ENCODE measurements around the gene AP1S3. TPM values are rescaled to one million over a fixed set of nuclear protein-coding genes. Genes with fewer than 3 reads are reported as not detected.

The AP1S3 gene
- total RNA-seq, 1 experiment from 2014 or later: 3.3 TPM

GRCh38 chr2:223863491-223863890 is 26.1 kb upstream of the AP1S3 start:
- H3K4me3 ChIP-seq (ENCODE audit: insufficient read depth, low read depth, low read length): no peak overlapping the region
- no peaks in the 10 kb centered on the region for H3K36me3 ChIP-seq (replicated peaks; ENCODE audit: control insufficient read depth, insufficient read depth, low read length)
- DNase-seq: no peak
- H3K27me3 ChIP-seq (ENCODE audit: control insufficient read depth, insufficient read depth, low read length): no peaks in the 10 kb centered on the region

DNA sequence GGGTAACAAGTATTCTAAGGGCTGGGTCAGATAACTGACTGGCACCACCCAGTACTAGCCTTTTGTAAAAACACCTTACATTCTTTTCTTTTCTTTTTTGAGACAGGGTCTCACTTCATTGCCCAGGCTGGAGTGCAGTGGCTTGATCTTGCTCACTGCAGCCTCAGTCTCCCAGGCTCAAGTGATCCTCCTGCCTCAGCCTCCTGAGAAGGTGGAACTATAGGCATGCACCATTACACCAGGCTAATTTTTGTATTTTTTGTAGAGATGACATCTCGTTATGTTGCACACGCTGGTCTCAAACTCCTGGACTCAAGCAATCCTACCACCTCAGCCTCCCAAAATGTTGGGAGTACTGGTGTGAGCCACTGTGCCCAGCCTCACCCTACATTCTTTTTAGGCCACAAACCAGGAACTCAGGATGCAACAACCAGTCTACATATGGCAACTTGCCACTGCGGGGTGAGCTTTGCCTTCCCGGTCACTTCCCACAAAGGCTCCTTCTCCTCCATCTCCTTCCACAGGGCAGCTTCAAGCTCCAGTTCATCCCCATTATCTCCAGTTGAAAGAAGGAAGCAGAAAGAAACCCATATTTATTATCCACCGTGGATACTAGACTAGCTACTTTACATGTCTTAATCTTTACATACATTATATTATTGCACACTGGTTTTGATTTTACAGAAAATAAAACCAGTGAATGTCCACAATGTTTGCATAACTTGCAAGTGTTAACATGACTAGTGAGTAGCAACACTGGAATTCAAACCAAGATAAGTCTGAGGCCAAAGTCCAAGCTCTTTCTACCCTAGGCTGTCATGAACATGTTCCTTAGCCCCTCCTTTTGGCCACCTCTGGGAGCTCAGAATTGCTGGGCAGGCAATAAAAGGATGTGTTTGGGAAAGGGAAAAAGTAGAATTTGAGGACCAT is 23.7 kb upstream of the AP1S3 start:
- no peaks in the 10 kb centered on the region for H3K36me3 ChIP-seq (replicated peaks; ENCODE audit: control insufficient read depth, insufficient read depth, low read length)
- no peak overlapping the region for H3K4me3 ChIP-seq (ENCODE audit: insufficient read depth, low read depth, low read length)
- DNase-seq: no peak
- no peaks in the 10 kb centered on the region for H3K27me3 ChIP-seq (ENCODE audit: control insufficient read depth, insufficient read depth, low read length)

DNA sequence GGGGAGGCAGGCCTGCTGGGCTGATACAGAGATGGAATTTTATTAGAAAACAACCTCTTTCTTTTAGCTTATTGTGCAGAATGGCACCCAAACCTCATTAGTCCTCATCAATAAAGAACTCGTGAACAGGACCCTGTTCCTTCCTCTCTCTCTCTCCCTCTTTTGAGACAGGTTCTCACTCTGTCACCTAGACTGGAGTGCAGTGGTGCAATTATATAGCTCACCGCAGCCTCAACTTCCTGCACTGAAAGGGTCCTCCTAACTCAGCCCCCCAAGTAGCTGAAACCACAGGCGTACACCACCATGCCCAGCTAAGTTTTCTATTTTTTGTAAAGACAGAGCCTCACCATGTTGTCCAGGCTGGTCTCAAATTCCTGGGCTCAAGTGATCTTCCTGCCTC is 21.7 kb upstream of the AP1S3 start:
- DNase-seq: no peak

DNA sequence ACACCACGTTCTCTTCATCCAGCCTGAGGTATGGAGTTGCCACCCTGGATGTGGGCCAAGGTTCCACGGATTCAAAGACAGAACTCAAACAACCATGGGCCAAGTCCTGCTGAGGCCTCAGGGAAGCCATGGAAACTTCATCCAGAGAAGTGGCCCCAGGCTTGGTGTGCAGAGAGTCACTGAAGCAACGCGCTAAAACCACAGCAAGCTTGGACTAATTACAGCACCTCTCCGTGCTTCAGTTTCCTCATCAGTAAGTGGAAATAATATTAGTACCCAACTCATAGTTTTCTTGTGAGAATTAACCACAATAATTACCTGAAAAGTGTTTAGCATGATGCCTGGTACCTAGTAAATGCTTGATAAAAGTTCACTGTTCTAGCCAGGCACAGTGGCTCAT is 19.2 kb upstream of the AP1S3 start:
- DNase-seq: no peak
- Histone ChIP-seq H3K4me3 (ENCODE audit: insufficient read depth, low read depth, low read length) (no peak overlapping the region), H3K36me3 (replicated peaks; ENCODE audit: control insufficient read depth, insufficient read depth, low read length) (no peaks in the 10 kb centered on the region)

More for the DNA sequence above, 21.7 kb upstream of the AP1S3 start:
- Histone ChIP-seq H3K36me3 (replicated peaks; ENCODE audit: control insufficient read depth, insufficient read depth, low read length) (no peaks in the 10 kb centered on the region), H3K4me3 (ENCODE audit: insufficient read depth, low read depth, low read length) (no peak overlapping the region), H3K27me3 (ENCODE audit: control insufficient read depth, insufficient read depth, low read length) (no peaks in the 10 kb centered on the region)

DNA sequence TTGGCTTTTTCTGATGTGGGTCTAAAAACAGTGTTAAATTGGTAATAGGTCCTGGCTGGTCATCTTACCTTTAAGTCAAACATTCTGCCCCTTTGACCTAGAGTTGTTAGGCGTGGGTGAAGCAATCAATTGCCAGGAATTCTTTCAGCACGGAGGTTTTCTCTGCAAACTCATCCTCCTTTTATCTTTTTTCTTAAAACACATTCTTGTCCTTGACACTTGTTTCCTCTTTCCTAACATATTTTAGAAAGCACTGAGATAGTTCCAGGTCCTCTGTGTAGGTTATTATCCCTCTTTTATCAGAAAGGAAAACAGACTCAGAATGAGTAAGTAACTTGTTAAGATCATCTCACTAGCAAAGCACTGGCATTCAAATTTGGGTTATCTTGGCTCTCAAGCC is 18.6 kb upstream of the AP1S3 start:
- no peak overlapping the region for H3K4me3 ChIP-seq (ENCODE audit: insufficient read depth, low read depth, low read length)
- no peak for DNase-seq
- no peaks in the 10 kb centered on the region for H3K36me3 ChIP-seq (replicated peaks; ENCODE audit: control insufficient read depth, insufficient read depth, low read length)
- H3K27me3 ChIP-seq (ENCODE audit: control insufficient read depth, insufficient read depth, low read length): no peaks in the 10 kb centered on the region

More for the DNA sequence above, 19.2 kb upstream of the AP1S3 start:
- no peaks in the 10 kb centered on the region for H3K27me3 ChIP-seq (ENCODE audit: control insufficient read depth, insufficient read depth, low read length)

DNA sequence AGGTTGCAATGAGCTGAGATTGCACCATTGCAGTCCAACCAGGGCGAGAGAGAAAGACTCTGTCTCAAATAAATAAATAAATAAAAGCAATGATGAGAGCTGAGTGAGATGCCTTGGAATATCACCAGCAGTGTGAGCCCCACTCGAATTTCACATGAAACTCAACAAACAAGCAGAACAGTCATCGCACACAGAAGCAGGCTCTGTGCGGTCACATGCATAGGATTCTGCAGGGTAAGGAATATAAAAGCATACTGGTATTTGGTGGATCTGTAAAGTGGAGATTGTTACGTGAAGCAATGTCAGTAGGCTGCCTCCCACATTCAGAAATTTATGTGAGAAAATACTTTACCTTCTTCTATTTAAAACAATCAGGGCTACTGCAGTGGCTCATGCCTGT is 18.0 kb upstream of the AP1S3 start:
- Histone ChIP-seq H3K27me3 (ENCODE audit: control insufficient read depth, insufficient read depth, low read length) (no peaks in the 10 kb centered on the region), H3K36me3 (replicated peaks; ENCODE audit: control insufficient read depth, insufficient read depth, low read length) (no peaks in the 10 kb centered on the region), H3K4me3 (ENCODE audit: insufficient read depth, low read depth, low read length) (no peak overlapping the region)
- DNase-seq: no peak

- DNase-seq: no peak
- Histone ChIP-seq H3K27me3 (ENCODE audit: control insufficient read depth, insufficient read depth, low read length) (no peaks in the 10 kb centered on the region), H3K36me3 (replicated peaks; ENCODE audit: control insufficient read depth, insufficient read depth, low read length) (no peaks in the 10 kb centered on the region), H3K4me3 (ENCODE audit: insufficient read depth, low read depth, low read length) (no peak overlapping the region)
Measured at GRCh38 chr2:223854741-223855140, 17.4 kb upstream of the AP1S3 start.

GRCh38 chr2:223853425-223853837 is 16.0 kb upstream of the AP1S3 start:
- DNase-seq: no peak
- no peaks in the 10 kb centered on the region for H3K36me3 ChIP-seq (replicated peaks; ENCODE audit: control insufficient read depth, insufficient read depth, low read length)
- no peak overlapping the region for H3K4me3 ChIP-seq (ENCODE audit: insufficient read depth, low read depth, low read length)
- no peaks in the 10 kb centered on the region for H3K27me3 ChIP-seq (ENCODE audit: control insufficient read depth, insufficient read depth, low read length)

DNA sequence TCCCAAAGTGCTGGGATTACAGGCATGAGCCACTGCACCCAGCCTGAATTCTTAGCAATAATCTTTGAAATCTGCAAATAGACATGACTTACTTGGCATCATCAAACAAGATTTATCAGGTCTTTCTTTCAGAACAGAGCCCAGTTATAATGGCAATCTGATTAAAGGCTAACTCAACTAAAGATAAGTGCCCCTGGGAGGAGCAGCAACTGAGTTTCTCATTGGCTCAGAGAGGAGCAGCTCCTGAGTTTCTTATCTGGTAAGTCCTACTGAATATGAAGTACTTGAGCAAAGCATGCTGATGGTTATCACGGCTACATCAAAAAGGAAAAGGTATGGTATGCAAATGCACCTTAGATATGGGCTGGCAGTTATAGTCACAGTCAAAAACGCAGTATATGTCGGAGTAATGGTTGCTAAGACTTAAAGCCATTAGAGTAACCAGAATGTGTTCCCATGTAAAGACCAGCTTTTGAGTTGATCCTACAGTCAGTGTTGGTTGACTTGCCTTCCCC is 15.0 kb upstream of the AP1S3 start:
- Histone ChIP-seq H3K36me3 (replicated peaks; ENCODE audit: control insufficient read depth, insufficient read depth, low read length) (no peaks in the 10 kb centered on the region), H3K4me3 (ENCODE audit: insufficient read depth, low read depth, low read length) (no peak overlapping the region), H3K27me3 (ENCODE audit: control insufficient read depth, insufficient read depth, low read length) (no peaks in the 10 kb centered on the region)
- DNase-seq: no peak

DNA sequence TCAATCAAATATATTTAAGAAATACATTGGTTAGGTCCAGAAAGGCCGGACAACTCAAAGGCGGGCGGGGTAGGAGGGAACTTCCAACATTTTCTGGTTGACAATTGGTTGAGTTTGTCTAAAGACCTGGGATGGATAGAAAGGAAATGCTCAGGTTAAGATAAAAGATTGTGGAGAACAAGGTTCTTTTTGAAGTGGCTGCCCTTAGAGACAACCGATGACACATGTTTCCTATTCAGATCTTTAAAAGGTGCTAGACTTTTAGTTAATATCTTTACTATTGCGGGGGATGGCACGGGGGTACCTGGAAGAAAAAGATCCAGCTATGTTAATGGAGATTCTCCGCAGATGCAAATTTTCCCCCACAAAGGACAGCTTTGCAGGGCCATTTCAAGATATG is 10.0 kb upstream of the AP1S3 start:
- no peaks in the 10 kb centered on the region for H3K27me3 ChIP-seq (ENCODE audit: control insufficient read depth, insufficient read depth, low read length)
- no peaks in the 10 kb centered on the region; the same call in 1 of the 2 replicates for H3K36me3 ChIP-seq (replicated peaks; ENCODE audit: control insufficient read depth, insufficient read depth, low read length)
- no peak for DNase-seq
- no peak overlapping the region for H3K4me3 ChIP-seq (ENCODE audit: insufficient read depth, low read depth, low read length)

DNA sequence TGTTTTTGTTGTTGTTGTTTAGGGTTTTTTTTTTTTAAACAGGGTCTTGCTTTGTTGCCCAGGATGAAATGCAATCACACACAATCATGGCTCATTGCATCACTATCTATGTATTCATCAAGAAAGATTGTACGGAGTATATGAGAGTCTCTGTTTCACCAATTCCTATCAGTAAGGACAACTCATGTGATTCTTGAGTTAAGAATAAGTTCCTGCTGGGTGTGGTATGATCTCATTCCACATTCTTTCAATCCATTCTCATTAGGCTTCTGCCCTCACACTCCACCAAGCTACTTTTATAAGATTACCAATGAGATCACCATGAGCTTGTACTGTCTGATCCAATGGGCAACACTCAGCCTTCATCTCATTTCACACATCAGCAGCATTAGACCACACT is 9.1 kb upstream of the AP1S3 start:
- Histone ChIP-seq H3K27me3 (ENCODE audit: control insufficient read depth, insufficient read depth, low read length) (no peaks in the 10 kb centered on the region), H3K4me3 (ENCODE audit: insufficient read depth, low read depth, low read length) (no peak overlapping the region), H3K36me3 (replicated peaks; ENCODE audit: control insufficient read depth, insufficient read depth, low read length) (no peaks in the 10 kb centered on the region; the same call in 1 of the 2 replicates)
- DNase-seq: no peak

DNA sequence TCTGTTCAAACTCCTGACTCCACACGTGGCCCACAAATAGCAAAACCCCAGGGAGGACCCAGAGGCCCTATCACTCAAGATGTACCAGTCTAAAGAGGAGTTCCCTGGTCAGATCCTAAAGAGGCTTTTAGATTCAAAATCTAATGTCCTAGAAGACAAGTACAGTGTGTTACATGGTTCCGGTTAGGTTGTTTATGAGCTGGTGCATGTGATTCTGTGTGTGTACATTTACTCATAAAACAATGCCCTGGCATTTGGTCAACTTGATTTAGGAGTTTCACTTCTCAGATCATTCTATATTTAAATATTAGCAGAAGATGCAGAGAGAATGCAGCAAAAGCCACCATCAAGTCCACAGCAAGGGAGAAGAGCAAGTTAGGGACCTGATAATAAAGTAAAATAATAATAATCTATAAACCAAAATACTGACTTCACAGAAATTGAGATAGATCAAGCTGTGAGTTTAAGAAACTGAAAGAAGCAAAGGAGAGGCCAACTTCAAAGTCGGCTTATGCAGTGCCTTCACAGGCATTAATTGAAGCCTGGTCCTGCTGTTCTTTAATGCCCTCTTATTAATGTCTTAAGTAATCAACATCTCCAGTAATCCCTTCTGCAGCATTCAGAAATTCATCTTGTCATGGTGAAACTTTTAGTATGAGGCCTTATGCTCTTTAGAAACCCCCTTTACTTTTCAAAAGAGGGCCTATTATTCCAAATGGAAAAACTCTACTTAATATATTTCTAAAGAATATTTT is 4.2 kb upstream of the AP1S3 start:
- no peaks in the 10 kb centered on the region; the same call in 1 of the 2 replicates for H3K36me3 ChIP-seq (replicated peaks; ENCODE audit: control insufficient read depth, insufficient read depth, low read length)
- peaks cover under 1% of the 10 kb centered on the region; the same call in 1 of the 2 replicates for H3K27me3 ChIP-seq (ENCODE audit: control insufficient read depth, insufficient read depth, low read length)
- no peak for DNase-seq
- no peak overlapping the region for H3K4me3 ChIP-seq (ENCODE audit: insufficient read depth, low read depth, low read length)

DNA sequence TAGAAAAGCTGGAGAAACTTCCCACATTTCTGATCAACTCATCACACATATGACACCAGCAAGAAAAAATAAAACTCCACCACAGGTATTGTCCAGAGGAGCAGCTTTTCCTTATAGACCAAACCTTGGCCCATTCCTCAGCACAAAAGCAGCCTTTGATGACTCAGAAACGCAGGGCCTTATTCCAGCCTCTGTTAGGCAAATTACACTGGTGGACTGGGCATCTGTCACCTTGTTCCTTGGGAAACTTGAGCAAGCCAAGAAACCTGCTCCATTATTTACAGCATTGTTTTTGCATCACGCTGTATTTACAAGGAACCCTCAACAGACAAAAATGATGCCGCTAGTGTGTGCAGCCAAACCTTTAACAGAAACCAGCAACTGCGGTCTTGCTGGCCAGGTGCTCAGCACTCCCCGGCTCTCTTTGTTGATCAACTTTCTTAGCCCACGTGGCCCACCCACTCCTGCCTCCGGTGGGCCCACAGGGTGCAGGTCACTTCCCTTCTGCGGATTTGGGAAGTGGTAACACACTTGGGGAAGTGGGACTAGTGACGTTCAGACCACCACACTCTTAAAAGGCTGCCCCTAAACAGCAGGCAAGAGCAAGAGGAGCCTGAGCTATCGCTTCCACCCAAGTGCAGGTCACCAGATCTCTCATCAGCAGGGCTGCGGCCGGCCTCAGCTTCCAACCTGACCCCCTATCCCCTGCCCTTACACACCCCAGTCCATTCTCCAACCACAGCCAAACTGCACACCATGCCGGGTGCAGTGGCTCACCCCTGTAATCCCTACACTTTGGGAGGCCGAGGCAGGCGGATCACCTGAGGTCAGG is 1.5 kb downstream of the AP1S3 start:
- H3K4me3 ChIP-seq (ENCODE audit: insufficient read depth, low read depth, low read length): no peak overlapping the region
- peaks cover 1% of the 10 kb centered on the region; the same call in 1 of the 2 replicates for H3K27me3 ChIP-seq (ENCODE audit: control insufficient read depth, insufficient read depth, low read length)
- H3K36me3 ChIP-seq (replicated peaks; ENCODE audit: control insufficient read depth, insufficient read depth, low read length): no peaks in the 10 kb centered on the region
- no peak for DNase-seq

GRCh38 chr2:223834431-223834830 is 3.0 kb downstream of the AP1S3 start:
- Histone ChIP-seq H3K4me3 (ENCODE audit: insufficient read depth, low read depth, low read length) (no peak overlapping the region), H3K27me3 (ENCODE audit: control insufficient read depth, insufficient read depth, low read length) (peaks cover 1% of the 10 kb centered on the region; the same call in 1 of the 2 replicates), H3K36me3 (replicated peaks; ENCODE audit: control insufficient read depth, insufficient read depth, low read length) (no peaks in the 10 kb centered on the region)
- no peak for DNase-seq
